GM19452 (cell line): ENCODE measurements around the gene BSX.

Experiments used
- ATAC-seq: cut with Tn5 transposase; IDR thresholded peaks from one replicate; pipeline ENCODE4 v1.9.1; 2021; ENCODE audit not compliant: unreplicated experiment

Gene BSX

DNA sequence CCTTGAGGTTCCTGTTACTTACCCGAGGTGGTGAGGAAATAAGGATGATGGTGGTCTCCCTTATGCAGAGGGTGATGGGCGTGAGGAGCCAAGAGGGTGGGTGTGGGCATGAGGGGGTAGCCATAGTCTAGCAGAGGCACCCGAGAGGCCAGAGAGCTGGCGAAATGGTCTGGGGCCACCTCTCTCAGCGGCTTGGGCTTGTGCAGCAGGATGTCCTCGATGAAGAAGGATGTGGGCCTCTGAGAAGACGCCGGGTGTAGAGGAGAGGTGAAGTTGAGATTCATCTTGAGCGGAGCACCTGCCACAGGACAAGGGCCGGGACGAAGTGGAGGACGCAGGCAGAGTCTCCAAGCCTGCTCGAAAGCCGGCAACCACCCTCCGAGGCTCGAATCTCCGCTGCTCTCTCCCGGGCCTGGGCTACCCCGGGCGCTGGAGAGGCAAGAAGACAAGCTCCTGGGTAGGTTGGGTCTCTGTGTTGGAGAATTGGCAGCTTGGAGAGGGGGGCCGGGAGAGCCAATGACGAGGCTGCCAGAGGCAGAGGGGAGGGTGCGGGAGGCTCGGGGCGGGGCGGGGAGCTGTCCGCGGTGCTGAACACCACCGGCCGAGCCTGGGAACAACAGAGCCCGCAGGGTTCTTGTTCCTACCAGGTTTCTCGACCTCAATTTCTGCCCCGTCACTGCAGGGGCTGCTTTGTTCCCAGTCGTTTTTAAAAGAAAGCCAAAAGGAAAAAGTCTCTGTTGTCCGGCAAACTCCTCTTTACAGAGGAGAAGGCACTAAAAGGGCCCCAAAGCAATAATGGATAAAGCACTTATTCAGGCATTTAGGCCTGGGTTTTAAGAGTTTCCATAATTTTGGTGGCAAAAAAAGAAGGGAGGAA is at the start of gene BSX:
BSX (minus strand) TSS at position 447 of the 877 bp plus-strand sequence; CDS start at position 284, 163 bp downstream.
- ATAC-seq, result no peak

DNA sequence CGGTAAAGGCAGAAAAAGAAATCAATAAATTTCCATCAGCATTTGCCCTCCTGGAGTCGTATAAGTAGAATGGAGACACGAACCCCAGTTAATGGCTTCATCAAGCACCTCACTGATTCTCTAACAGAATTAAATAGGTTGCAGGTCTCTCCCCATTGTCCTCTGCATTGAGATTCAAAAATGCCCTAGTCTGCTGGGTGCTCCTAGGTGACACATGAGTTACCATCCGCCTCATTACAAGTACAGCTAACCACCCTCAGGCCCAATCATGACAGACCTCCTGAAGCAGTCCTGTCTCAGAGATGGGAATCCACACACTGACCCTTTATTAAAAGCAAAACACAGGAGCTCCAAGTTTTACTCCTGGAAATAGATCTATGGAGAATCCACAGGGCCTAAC is 48.9 kb upstream of the BSX start:
- no peak for ATAC-seq

DNA sequence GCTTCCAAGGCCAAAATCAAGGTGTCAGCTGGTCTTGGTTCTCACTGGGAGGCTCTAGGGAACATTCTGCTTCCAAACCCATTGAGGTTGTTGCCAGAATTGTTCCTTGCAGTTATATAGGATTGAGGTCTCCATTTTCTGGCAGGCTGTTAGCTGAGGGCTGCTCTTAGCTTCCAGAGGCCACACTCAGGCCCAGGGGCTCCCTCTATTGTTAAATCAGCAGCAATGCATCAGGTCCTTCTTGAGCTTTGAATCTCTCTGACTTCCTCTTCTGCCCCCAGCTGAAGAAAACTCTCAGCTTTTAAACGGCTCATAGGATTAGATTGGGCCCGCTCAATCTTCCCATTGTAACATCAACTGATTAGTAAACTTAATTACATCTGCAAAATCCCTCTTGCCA is 39.3 kb upstream of the BSX start:
- no peak for ATAC-seq

DNA sequence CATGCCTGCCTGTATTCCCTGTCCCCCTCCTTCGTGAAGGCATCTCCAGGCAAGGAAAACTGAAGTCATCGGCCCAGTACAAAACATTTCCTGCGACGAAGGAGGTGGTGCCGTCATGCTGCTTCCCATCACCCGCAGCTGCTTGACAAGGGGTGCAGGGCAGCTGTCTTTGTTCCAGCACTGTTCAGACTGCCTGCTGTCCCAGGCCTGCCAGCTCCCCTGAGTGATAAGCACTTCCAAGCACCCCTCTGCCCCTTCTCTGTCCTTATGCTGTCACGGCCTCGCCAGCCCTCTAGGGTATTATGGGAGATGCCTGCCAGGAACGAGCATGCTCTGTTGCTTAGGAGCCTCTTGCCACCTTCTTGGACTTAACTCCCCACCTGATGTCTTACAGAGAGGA is 37.1 kb upstream of the BSX start:
- no peak for ATAC-seq

DNA sequence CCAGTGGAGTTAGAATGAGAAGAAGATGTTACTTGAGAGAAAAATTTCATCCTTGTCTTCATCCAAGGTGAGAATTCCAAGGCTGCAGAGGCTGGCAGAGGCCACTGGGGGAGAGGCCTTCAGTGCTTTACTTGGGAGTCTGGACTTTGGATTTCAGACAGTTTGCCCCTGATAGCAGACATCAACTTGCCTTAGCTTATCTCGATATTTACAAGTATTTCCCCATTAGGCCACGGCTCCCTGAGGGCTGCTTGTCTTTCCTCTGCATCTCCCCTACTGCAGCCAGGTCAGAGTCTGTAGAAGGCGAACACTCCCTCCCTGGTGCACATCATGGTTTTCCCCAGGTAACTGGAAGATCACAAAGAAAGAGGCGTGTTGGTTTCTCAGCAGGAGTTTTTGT is 29.9 kb upstream of the BSX start:
- no peak for ATAC-seq

GRCh38 chr11:123006860-123007542 is 25.4 kb upstream of the BSX start:
- ATAC-seq, result no peak

DNA sequence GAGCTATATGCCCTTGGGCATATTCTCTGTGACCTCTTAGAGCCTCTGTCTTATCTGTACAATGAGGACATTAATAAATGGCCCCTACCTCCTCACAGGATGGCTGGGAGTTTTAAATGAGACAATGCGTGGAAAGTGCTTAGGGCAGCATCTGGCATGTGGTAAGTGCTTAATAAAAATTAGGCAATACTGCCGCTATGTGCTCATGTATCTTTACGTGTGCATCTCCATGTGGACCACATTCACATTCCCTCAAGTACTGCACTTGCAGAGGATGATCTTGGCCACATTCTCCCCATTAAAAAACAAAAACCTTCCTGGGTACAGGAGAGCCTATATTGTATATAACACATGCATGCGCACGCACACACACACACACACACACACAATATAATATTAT is 19.1 kb upstream of the BSX start:
- no peak for ATAC-seq

DNA sequence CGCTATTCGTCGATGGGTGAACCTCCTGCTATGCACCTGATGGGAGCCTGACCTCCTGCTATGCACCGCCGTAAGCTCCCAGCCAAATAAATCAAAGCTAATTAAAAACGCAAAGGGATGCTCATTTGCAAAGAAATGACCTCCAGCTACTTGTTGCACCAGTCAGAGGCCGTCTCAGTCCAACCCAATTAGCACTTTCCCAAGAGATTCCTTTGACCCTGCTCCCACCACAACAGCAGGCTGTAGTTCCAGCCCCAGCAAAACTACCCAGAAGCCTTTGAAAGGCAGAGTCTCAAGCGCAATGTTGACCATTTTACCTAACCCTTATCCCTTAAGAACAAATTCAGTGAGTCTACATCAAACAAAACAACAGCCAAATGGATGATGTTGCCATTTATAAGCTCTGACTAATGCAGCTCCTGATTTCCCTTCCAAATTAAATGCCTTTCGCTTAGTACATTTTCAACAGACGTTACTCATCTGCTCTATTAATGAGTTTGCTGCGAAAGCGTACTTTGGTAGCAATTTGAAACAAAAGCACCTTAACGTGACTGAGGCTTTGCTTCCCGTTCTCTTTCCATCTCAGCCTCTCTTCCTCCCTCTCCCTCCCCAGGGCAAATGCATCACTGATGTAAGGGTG is 17.2 kb upstream of the BSX start:
- ATAC-seq, result no peak

- ATAC-seq, result no peak
These were observed 13.9 kb upstream of the BSX start for GRCh38 chr11:122995526-122995925.

- ATAC-seq, result no peak
These were observed 2.8 kb upstream of the BSX start for GRCh38 chr11:122984186-122985011.

DNA sequence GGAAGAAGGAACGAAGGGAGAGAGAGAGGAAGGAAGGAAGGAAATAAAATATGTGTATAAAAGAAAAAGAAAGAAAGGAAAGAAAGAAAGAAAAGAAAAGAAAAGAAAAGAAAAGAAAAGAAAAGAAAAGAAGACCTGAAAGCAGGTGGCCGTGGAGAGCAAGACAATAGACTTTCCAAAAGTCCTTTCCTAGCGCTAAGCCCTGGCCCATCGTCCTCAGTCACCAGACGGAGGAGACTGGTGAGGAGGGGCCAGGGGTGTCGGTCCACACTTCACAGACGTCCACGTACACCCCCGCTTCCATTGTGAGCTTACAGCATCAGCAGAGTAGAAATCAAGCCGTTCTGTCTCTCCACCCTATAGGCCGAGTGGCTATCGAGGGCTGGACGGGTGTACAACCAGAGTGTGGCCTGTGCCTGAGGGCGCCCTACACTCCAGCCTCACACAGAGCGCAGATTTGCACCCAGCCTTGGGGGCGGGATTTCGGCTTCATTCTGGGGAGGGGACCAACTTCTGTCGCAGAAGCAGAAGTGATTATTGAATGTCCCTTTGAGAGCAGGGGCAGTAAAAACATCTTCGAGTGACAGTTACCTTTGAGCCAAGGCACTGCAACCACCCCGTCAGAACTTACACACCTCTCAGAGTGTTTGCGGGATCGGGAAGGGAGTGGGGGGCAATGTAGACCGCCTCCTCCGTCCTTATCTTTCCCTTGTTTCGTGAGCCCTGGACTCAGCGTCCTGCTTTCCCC is 2.0 kb upstream of the BSX start:
- no peak for ATAC-seq

- ATAC-seq, result no peak
These were observed 1.6 kb downstream of the BSX start for GRCh38 chr11:122979815-122980595.

DNA sequence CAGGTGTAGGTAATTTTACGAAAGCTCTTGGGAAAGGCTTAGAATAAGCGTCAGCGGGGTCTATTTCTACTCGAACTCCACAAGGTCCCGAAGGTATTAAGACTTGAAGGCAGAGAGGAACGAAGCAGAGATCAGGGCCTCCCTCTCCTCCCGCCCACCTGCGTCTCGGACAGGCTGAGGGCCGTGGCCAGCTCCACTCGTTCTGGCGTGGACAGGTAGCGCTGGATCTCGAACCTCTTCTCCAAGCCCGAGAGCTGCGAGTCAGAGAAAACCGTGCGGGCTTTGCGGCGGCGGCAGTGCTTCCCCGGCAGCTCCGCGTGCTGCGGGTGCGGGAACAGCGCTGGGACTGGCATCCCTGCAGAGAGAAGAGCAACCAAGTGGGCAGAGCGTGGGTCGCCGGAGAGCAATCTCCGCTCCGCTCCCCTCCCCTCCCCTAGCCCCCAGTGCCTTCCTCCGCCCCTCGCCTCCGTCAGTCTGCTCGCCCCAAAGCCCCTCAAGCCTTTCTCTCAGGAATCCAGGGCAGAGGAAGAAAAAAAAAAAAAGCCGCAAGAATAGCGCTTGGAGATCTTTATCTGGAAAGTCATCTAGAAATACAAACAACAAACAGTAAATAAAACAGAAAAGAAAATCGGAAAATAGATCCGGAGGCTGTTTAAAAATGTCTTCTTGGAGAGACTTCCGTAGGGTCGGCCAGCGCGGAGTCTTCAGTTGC is 2.4 kb downstream of the BSX start:
- no peak for ATAC-seq

GRCh38 chr11:122978299-122978620 is 3.4 kb downstream of the BSX start:
- ATAC-seq, result no peak

DNA sequence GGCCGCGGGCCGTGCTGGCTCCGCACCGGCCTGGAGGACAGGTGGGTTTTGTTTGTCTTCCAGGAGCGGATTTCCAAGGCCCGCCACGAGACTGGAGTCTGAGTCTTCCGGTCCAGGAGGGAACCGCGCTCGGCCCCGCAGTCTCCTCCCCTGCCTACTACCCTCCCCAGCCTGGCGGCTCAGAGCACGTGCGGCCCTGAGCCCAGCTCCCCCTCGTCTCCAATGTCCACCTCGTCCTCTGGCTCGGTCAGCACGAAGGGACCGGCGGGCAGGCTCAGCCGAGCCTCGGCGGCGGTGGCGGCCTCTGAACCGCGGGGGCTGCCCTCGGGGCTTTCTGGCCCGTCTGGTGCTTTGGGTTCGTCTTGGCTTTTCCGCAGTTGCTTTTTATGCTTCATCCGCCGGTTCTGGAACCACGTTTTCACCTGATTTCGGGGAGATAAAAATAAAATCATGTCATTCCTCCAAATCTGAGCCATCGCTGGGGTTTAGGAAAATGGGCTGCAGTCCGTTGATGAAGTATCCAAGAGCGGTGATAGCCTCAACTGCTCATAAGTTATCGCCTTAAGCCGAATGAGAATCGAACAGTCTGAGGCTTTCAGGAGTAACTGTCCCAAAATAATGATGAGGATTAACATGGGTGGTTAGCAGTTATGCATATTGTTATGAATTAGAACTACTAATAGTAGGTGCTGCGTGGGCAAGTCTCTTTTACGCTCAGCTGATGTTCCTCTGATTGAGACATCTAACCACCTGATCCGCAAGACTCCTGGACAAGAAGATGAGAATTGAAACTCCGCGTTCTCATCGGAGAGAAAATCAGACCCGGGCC is 4.0 kb downstream of the BSX start:
- ATAC-seq, result no peak

DNA sequence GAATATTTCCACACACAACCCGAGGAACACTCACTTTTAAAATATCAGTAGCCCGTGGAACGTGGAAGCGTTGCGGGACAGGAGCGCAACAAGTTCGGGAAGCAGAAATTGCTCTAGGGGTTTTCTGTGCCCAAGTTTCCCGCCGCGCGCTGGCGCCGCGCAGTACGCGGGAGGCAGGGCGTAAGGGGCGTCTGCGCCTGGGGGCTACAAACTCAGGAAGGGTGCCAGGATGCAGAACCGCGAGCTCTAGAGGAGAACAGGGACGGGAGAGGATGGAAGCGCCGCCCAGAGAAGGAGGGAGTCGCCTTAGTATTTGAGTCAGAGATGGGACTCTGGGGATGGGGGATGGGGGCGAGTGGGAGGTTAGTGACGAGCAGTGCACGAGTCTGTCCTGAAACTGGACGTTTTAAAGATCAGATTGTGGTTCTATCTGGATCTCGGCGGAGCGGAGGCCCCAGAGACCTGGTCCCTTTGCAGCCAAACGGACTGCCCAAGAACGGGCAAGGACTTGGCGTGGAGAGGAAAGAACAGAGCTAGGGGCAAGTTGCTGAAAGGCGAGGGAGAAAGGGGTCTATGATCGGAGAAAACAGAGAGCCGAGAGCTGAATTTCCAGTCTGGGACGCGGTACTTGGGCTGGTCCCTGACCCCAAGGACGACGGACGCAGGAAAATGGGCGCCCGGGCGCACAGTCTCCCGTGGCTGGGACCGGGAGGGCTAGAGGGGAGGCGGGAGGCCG is 4.7 kb downstream of the BSX start:
- no peak for ATAC-seq

- no peak for ATAC-seq
These were observed 5.4 kb downstream of the BSX start for GRCh38 chr11:122976061-122976733.
